ENCODE measurements around the gene C1orf159.
"Not testable (repeated sequence)": the region's sequence is repeated elsewhere in the genome, so short reads cannot be mapped to it uniquely, and the experiment has no call there.

Gene C1orf159

DNA sequence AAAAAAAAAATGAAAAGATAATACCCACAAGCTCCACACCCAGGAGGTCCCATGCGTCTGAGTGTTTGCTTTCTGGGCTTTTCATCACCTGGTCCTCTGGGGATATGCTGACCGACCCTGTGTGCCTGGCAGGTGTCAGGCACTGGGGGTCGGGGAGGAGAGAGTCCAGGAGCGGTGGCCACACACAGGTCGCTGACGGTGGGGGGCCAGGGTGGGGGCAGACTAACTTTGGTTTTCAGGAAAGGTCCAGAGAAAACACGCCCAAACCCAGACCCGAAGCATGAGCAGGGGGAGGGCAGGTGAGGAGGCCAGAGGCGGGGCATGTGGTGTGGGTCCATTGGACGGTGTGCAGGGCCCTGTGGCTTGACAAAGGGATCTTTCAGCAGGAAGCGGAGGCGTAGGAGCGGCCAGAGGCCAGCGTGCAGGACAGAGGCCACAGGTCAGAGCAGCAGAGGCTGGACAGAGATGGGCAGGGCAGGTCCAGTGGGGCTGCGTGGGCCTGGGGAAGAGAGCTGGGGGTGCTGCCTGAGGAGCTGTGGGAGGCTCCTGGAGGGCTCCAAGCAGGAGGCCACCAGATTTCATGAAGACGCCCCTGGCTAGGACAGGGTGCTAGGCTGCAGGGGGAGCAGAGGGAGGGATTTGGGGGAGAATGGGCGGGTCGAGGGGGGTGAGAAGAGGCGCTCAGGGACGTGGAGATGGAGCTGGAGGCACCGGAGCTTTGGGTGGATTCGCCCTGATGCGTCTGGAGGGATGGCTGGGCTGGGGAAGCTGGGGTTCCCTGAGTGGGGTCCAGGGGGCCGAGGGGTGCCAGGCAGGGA lies 57.6 kb downstream of the C1orf159 start:
- peaks cover 33% of the 10 kb centered on the region for H3K27me3 ChIP-seq (ENCODE audit: insufficient read depth, poor library complexity, severe bottlenecking)
- no peak for DNase-seq (ENCODE audit: low read depth in 1 of 2, low spot score in 1 of 2)
- TF ChIP-seq, protein P1, sequence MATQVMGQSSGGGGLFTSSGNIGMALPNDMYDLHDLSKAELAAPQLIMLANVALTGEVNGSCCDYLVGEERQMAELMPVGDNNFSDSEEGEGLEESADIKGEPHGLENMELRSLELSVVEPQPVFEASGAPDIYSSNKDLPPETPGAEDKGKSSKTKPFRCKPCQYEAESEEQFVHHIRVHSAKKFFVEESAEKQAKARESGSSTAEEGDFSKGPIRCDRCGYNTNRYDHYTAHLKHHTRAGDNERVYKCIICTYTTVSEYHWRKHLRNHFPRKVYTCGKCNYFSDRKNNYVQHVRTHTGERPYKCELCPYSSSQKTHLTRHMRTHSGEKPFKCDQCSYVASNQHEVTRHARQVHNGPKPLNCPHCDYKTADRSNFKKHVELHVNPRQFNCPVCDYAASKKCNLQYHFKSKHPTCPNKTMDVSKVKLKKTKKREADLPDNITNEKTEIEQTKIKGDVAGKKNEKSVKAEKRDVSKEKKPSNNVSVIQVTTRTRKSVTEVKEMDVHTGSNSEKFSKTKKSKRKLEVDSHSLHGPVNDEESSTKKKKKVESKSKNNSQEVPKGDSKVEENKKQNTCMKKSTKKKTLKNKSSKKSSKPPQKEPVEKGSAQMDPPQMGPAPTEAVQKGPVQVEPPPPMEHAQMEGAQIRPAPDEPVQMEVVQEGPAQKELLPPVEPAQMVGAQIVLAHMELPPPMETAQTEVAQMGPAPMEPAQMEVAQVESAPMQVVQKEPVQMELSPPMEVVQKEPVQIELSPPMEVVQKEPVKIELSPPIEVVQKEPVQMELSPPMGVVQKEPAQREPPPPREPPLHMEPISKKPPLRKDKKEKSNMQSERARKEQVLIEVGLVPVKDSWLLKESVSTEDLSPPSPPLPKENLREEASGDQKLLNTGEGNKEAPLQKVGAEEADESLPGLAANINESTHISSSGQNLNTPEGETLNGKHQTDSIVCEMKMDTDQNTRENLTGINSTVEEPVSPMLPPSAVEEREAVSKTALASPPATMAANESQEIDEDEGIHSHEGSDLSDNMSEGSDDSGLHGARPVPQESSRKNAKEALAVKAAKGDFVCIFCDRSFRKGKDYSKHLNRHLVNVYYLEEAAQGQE (IDR thresholded peaks at IDR 0.05; ENCODE audit: insufficient replicate concordance, low read depth): no peak
- H3K27ac ChIP-seq (replicated peaks): no peak overlapping the region
- no peak overlapping the region for H3K4me3 ChIP-seq (replicated peaks; ENCODE audit: insufficient read depth, low read length)

DNA sequence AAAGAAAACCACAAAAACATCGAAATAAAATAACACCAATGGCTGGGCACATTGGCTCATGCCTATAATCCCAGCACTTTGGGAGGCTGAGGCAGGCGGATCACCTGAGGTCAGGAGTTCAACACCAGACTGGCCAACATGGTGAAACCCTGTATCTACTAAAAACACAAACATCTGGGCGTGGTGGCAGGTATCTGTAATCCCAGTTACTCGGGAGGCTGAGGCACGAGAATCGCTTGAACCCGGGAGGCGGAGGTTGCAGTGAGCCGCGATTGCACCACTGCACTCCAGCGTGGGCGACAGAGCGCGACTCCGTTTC lies 58.2 kb downstream of the C1orf159 start:
- H3K27me3 ChIP-seq (ENCODE audit: insufficient read depth, poor library complexity, severe bottlenecking): peaks cover 33% of the 10 kb centered on the region
- not testable (repeated sequence) for H3K4me3 ChIP-seq (replicated peaks; ENCODE audit: insufficient read depth, low read length)

DNA sequence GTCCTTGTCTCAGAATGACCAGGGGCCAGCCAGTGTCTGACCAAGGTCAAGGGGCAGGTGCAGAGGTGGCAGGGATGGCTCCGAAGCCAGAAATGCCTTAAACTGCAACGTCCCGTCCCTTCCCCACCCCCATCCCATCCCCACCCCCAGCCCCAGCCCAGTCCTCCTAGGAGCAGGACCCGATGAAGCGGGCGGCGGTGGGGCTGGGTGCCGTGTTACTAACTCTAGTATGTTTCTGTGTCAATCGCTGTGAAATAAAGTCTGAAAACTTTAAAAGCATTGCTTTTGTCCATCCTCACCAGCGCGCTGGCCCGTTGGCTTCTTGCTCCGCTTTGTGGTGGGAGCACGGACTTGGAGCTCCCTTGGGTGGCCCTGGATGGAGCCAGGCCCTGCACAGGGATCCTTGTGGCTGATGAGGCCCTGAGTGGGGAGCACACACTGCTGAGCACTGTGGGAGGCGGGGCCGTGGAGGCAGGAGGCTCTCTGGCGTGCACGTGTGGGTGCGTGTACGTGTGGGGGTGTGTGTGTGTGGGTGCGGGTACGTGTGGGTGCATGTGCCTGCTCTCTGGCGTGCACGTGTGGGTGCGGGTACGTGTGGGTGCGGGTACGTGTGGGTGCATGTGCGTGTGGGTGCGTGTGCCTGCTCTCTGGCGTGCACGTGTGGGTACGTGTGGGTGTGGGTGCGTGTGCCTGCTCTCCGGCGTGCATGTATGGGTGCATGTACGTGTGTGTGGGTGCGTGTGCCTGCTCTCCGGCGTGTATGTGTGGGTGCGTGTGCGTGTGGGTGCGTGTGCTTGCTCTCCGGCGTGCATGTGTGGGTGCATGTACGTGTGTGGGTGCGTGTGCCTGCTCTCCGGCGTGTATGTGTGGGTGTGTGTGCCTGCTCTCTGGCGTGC lies 59.8 kb downstream of the C1orf159 start:
- TF ChIP-seq, protein P2, sequence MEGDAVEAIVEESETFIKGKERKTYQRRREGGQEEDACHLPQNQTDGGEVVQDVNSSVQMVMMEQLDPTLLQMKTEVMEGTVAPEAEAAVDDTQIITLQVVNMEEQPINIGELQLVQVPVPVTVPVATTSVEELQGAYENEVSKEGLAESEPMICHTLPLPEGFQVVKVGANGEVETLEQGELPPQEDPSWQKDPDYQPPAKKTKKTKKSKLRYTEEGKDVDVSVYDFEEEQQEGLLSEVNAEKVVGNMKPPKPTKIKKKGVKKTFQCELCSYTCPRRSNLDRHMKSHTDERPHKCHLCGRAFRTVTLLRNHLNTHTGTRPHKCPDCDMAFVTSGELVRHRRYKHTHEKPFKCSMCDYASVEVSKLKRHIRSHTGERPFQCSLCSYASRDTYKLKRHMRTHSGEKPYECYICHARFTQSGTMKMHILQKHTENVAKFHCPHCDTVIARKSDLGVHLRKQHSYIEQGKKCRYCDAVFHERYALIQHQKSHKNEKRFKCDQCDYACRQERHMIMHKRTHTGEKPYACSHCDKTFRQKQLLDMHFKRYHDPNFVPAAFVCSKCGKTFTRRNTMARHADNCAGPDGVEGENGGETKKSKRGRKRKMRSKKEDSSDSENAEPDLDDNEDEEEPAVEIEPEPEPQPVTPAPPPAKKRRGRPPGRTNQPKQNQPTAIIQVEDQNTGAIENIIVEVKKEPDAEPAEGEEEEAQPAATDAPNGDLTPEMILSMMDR (IDR thresholded peaks at IDR 0.05; ENCODE audit: insufficient read depth, low read length): no peak
- TF ChIP-seq SPI1 (IDR thresholded peaks at IDR 0.05; ENCODE audit: borderline replicate concordance, low read depth) (no peak), GABPA (IDR thresholded peaks at IDR 0.05; ENCODE audit: low read depth) (no peak), POLR2AphosphoS5 (IDR thresholded peaks at IDR 0.05; ENCODE audit: low read depth) (no peak)
- TF ChIP-seq, protein P1 (IDR thresholded peaks at IDR 0.05; ENCODE audit: insufficient replicate concordance, low read depth): no peak
- DNase-seq (ENCODE audit: low read depth in 1 of 2, low spot score in 1 of 2): no peak
- peaks cover 24% of the 10 kb centered on the region for H3K27me3 ChIP-seq (ENCODE audit: insufficient read depth, poor library complexity, severe bottlenecking)
- no peak overlapping the region for H3K27ac ChIP-seq (replicated peaks)
- H3K4me3 ChIP-seq (replicated peaks; ENCODE audit: insufficient read depth, low read length): no peak overlapping the region

More for the DNA sequence above, 58.2 kb downstream of the C1orf159 start:
- not testable (repeated sequence) for DNase-seq (ENCODE audit: low read depth in 1 of 2, low spot score in 1 of 2); H3K27ac ChIP-seq (replicated peaks)

DNA sequence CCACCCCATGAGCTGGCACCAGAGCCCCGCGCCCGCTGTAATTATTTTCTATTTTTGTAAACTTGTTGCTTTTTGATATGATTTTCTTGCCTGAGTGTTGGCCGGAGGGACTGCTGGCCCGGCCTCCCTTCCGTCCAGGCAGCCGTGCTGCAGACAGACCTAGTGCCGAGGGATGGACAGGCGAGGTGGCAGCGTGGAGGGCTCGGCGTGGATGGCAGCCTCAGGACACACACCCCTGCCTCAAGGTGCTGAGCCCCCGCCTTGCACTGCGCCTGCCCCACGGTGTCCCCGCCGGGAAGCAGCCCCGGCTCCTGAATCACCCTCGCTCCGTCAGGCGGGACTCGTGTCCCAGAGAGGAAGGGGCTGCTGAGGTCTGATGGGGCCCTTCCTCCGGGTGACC lies 60.9 kb downstream of the C1orf159 start:
- Histone ChIP-seq H3K27ac (replicated peaks) (no peak overlapping the region), H3K27me3 (ENCODE audit: insufficient read depth, poor library complexity, severe bottlenecking) (peaks cover 13% of the 10 kb centered on the region), H3K4me3 (replicated peaks; ENCODE audit: insufficient read depth, low read length) (no peak overlapping the region)
- DNase-seq (ENCODE audit: low read depth in 1 of 2, low spot score in 1 of 2): no peak
- TF ChIP-seq SPI1 (IDR thresholded peaks at IDR 0.05; ENCODE audit: borderline replicate concordance, low read depth) (no peak), POLR2AphosphoS5 (IDR thresholded peaks at IDR 0.05; ENCODE audit: low read depth) (no peak), GABPA (IDR thresholded peaks at IDR 0.05; ENCODE audit: low read depth) (no peak)
- TF ChIP-seq, protein P1 (IDR thresholded peaks at IDR 0.05; ENCODE audit: insufficient replicate concordance, low read depth): no peak
- TF ChIP-seq, protein P2 (IDR thresholded peaks at IDR 0.05; ENCODE audit: insufficient read depth, low read length): no peak
